Measurements from ENCODE around the gene CROCC. TPM values are rescaled to one million over a fixed set of nuclear protein-coding genes. Genes with fewer than 3 reads are reported as not detected.
A peak's percentile ranks its signal among the peaks of the same experiment; 100 is the strongest.
"Not testable (repeated sequence)": the region's sequence is repeated elsewhere in the genome, so short reads cannot be mapped to it uniquely, and the experiment has no call there.

CROCC gene
- total RNA-seq, 1 donor from 2014 or later = 52.6 TPM

GRCh38 chr1:16913181-16913832, 8.4 kb upstream of the CROCC start:
- no peak for DNase-seq (ENCODE audit: low read depth, low spot score)
- TF ChIP-seq, protein P1, sequence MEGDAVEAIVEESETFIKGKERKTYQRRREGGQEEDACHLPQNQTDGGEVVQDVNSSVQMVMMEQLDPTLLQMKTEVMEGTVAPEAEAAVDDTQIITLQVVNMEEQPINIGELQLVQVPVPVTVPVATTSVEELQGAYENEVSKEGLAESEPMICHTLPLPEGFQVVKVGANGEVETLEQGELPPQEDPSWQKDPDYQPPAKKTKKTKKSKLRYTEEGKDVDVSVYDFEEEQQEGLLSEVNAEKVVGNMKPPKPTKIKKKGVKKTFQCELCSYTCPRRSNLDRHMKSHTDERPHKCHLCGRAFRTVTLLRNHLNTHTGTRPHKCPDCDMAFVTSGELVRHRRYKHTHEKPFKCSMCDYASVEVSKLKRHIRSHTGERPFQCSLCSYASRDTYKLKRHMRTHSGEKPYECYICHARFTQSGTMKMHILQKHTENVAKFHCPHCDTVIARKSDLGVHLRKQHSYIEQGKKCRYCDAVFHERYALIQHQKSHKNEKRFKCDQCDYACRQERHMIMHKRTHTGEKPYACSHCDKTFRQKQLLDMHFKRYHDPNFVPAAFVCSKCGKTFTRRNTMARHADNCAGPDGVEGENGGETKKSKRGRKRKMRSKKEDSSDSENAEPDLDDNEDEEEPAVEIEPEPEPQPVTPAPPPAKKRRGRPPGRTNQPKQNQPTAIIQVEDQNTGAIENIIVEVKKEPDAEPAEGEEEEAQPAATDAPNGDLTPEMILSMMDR (conservative IDR thresholded peaks at IDR 0.05) = no peak
- Mint-ChIP-seq H3K4me1 (peaks cover 27% of the 10 kb centered on the region), H3K27ac (ENCODE audit: unreplicated experiment) (peak overlapping the region; percentile 57), H3K9me3 (no peaks in the 10 kb centered on the region), H3K4me3 (peak overlapping the region; percentile 79), H3K36me3 (ENCODE audit: low read depth) (no peaks in the 10 kb centered on the region), H3K27me3 (ENCODE audit: low read depth) (no peaks in the 10 kb centered on the region)

- no peaks in the 10 kb centered on the region for H3K36me3 Mint-ChIP-seq (ENCODE audit: low read depth)
- peak overlapping the region; percentile 57 for H3K27ac Mint-ChIP-seq (ENCODE audit: unreplicated experiment)
- no peaks in the 10 kb centered on the region for H3K9me3 Mint-ChIP-seq
- H3K27me3 Mint-ChIP-seq (ENCODE audit: low read depth) = no peaks in the 10 kb centered on the region
- H3K4me1 Mint-ChIP-seq = peaks cover 27% of the 10 kb centered on the region
- TF ChIP-seq, protein P1 (conservative IDR thresholded peaks at IDR 0.05) = no peak
- H3K4me3 Mint-ChIP-seq = peak overlapping the region; percentile 87
- DNase-seq (ENCODE audit: low read depth, low spot score) = peak; percentile 88
These were observed 7.7 kb upstream of the CROCC start for GRCh38 chr1:16913833-16914662.

DNA sequence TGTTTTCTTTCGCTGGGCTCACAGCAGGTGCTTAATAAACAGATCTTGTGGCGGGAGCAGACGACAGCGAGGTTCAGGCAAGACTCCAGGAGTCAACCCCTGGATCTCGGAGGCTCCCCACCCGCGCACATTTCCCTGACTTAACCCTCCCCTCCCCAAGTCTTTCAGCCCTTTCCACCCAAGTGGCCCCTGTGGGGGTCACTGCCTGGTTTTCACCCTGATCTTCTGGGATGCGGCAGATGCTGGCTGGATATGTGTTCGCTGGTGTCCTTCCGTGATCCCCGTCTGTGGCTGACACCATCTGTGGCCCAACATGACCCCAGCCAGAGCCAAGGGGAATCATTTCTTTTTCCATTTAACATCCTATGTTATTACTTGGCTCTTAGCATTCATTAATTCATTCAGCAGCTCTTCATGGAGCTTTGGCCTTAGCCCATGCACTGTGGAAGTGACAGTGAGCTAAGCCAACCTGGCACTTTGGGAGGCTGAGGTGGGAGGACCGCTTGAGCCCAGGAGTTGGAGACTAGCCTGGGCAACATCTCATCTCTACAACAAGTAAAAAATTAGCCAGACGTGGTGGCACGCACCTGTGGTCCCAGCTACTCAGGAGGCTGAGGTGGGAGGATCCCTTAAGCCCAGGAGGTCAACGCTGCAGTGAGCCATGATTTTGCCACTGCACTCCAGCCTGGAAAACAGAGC, 6.7 kb upstream of the CROCC start:
- not testable (repeated sequence) for H3K36me3 Mint-ChIP-seq (ENCODE audit: low read depth); H3K9me3 Mint-ChIP-seq; DNase-seq (ENCODE audit: low read depth, low spot score); H3K27me3 Mint-ChIP-seq (ENCODE audit: low read depth)
- H3K27ac Mint-ChIP-seq (ENCODE audit: unreplicated experiment) = peak overlapping the region; percentile 43
- peaks cover 23% of the 10 kb centered on the region for H3K4me1 Mint-ChIP-seq
- H3K4me3 Mint-ChIP-seq = peak overlapping the region; percentile 87

- Mint-ChIP-seq H3K27me3 (ENCODE audit: low read depth) (no peaks in the 10 kb centered on the region), H3K4me3 (peak overlapping the region; percentile 87), H3K9me3 (no peaks in the 10 kb centered on the region), H3K27ac (ENCODE audit: unreplicated experiment) (no peak overlapping the region), H3K36me3 (ENCODE audit: low read depth) (no peaks in the 10 kb centered on the region), H3K4me1 (peaks cover 23% of the 10 kb centered on the region)
- no peak for DNase-seq (ENCODE audit: low read depth, low spot score)
- TF ChIP-seq, protein P1 (conservative IDR thresholded peaks at IDR 0.05) = peak; percentile 23
These were observed 6.1 kb upstream of the CROCC start for GRCh38 chr1:16915627-16915973.

DNA sequence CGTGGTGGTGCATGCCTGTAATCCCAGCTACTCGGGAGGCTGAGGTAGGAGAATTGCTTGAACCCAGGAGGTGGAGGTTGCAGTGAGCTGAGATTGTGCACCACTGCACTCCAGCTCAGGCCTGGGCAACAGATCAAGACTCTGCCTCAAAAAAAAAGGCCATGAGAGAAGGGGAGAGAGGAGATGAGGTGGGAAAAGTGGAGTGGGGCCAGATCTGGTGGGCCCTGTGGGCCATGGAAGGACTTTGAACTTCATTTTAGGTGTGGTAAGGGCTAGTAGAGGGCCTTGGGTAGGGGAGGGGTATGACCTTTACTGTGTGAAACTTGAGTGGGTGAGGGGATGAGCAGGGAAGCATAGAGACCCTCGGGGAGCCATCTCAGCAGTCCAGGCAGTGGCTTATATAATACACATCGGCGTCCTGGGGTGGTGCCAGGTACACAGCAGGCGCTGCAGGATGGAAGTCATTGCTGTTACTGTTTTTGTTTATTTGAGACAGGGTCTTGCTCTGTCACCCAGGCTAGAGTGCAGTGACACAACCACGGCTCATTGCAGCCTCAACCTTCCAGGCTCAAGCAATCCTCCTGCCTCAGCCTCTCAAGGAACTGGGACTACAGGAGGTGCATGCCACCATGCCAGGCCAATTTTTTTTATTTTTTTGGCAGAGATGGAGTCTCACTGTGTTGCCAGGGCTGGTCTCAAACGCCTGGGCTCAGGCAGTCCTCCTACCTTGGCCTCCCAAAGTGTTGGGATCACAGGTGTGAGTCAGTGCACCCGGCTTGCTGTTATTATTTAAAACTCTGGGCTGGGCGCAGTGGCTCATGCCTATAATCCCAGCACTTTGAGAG, 5.5 kb upstream of the CROCC start:
- H3K27me3 Mint-ChIP-seq (ENCODE audit: low read depth); H3K27ac Mint-ChIP-seq (ENCODE audit: unreplicated experiment); H3K9me3 Mint-ChIP-seq; H3K36me3 Mint-ChIP-seq (ENCODE audit: low read depth); DNase-seq (ENCODE audit: low read depth, low spot score): not testable (repeated sequence)
- H3K4me1 Mint-ChIP-seq = peaks cover 28% of the 10 kb centered on the region
- peak overlapping the region; percentile 77 for H3K4me3 Mint-ChIP-seq

DNA sequence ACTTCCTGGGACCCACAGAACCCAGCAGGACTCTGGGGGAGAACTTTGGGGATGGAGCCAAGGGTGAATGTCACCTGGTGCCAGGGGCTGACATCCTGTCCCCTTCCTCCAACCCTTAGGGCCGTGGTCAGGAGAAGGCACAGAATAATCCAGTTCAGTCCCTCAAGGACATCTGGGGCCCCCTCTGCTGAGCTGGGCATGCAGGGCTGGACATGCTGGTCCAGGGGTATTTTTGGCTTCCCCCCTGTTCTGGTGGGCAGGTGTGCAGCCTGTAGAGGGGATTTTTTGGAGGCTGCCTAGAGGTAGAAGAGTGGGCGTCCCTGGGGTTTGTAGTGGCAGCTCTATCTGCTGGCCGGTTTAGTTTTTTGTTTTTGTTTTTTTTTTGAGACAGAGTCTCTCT, 3.4 kb upstream of the CROCC start:
- Mint-ChIP-seq H3K27ac (ENCODE audit: unreplicated experiment) (no peak overlapping the region), H3K27me3 (ENCODE audit: low read depth) (no peaks in the 10 kb centered on the region), H3K9me3 (no peaks in the 10 kb centered on the region), H3K4me3 (no peak overlapping the region), H3K36me3 (ENCODE audit: low read depth) (no peaks in the 10 kb centered on the region), H3K4me1 (peaks cover 39% of the 10 kb centered on the region)
- TF ChIP-seq, protein P1 (conservative IDR thresholded peaks at IDR 0.05) = no peak
- no peak for DNase-seq (ENCODE audit: low read depth, low spot score)

GRCh38 chr1:16918936-16919665, 2.6 kb upstream of the CROCC start:
- H3K4me1 Mint-ChIP-seq = peaks cover 41% of the 10 kb centered on the region
- peak overlapping the region; percentile 61 for H3K4me3 Mint-ChIP-seq

More at GRCh38 chr1:16918936-16919665, 2.6 kb upstream of the CROCC start:
- not testable (repeated sequence) for DNase-seq (ENCODE audit: low read depth, low spot score); H3K27ac Mint-ChIP-seq (ENCODE audit: unreplicated experiment); H3K27me3 Mint-ChIP-seq (ENCODE audit: low read depth); H3K9me3 Mint-ChIP-seq; H3K36me3 Mint-ChIP-seq (ENCODE audit: low read depth)
